Fibroblast of upper back skin (primary cell): Measurements from ENCODE around the gene HAUS5.

ENCODE experiments used
- DNase-seq: peaks from one replicate; pipeline ENCODE4 v3.0.0-alpha.2; 2013

HAUS5 gene

DNA sequence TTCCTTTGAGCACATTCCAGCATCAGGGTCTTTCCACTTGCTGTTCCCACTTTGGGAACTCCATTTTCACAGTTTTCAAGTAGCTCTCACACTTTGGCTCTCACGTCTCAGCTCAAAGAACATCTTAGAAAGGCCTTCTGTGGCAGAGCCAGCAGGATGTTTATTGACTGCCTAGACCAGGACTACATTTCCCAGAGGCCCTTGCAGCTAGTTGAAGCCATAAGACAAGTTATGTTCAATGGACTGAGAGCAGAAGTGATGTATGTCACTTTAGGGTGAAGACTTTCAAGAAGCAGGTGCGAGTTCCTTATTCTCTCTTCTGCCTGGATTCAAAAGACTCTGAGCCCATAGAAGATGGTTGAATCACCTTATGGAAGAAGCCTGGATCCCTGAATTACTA is 4.3 kb upstream of the HAUS5 start:
- no peak for DNase-seq

DNA sequence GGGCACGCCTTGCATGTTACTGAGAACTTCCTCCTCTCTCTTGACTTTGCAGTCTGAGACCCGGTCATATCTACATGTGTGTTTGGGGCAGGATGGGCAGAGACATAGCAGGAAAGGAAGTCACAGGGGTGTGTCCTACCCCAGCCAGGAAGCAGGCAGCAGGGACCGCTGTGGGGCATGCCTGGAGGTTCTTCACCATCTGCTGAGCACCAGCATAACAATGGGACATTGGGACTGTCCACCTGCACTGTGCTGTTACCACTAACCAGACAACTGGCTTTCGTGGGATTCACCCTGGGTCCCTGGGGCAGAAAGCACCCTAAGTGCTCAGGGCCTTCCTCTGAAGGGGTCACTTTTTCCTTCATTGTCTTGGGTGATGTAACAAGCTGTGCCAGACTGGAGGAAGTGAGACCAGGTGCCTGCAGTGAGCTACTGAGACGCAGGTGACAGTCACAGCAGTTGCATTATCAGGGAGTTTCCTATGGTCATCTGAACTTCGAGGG is 2.6 kb upstream of the HAUS5 start:
- no peak for DNase-seq

DNA sequence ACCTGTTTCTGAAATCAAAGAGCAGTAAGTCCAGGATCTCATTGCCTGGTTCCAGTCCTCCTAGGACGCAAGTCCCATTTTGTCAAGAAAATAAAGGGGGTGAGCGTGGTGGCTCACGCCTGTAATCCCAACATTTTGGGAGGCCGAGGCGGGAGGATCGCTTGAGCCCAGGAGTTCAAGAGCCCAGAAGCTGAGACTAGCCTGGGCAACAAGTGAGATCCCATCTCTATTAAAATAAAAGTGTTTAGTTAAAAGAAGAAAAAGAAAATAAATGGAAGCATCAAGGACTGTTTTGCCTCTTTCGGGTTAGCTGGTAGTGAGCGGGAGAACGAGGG is 344 bp upstream of the HAUS5 start:
- DNase-seq = no peak

DNA sequence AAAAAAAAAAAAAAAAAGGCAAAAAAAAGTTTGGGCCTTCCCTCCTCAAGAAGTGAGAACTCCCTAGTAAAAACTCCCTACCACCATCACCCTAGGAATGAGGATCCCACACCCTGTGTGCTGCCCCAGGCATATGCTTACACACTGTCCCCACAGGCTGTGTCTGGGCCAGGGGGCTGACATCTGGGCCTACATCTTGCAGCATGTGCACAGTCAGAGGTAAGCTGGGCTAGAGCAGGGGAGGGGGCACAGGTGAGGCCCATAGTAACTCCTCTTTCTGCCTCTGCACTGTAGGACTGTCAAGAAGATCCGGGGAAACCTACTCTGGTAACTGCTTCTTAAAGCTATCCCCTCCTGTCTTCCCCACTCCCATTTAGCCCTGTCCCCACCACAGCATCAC is 1.0 kb downstream of the HAUS5 start:
- no peak for DNase-seq

DNA sequence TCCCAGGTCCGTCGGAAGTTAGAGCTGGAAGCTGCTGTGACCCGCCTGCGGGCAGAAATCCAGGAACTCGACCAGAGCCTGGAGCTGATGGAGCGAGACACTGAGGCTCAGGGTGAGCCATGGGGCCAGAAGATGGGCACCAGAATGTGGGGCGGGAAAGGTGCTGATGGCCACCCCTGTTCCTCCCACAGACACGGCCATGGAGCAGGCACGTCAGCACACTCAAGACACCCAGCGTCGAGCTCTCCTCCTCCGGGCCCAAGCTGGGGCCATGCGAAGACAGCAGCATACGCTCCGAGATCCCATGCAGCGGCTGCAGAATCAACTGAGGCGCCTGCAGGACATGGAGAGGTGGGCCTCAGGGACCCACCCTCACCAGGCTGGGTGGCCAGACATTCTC is 2.5 kb downstream of the HAUS5 start:
- DNase-seq = no peak

DNA sequence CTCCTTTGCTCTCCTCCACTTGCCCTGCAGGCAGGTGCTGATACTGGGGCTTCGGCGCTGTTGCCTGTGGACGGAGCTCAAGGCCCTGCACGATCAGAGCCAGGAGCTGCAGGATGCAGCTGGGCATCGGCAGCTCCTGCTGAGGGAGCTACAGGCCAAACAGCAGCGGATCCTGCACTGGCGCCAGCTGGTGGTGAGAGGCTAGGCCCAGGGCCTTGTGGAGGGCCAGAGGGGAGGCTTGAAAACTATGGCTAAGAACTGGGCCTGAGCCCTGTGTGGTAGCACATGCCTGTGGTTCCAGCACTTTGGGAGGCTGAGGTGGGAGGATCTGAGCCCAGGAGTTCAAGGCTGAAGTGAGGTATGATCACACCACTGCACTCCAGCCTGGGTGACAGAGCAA is 6.3 kb downstream of the HAUS5 start:
- no peak for DNase-seq

DNA sequence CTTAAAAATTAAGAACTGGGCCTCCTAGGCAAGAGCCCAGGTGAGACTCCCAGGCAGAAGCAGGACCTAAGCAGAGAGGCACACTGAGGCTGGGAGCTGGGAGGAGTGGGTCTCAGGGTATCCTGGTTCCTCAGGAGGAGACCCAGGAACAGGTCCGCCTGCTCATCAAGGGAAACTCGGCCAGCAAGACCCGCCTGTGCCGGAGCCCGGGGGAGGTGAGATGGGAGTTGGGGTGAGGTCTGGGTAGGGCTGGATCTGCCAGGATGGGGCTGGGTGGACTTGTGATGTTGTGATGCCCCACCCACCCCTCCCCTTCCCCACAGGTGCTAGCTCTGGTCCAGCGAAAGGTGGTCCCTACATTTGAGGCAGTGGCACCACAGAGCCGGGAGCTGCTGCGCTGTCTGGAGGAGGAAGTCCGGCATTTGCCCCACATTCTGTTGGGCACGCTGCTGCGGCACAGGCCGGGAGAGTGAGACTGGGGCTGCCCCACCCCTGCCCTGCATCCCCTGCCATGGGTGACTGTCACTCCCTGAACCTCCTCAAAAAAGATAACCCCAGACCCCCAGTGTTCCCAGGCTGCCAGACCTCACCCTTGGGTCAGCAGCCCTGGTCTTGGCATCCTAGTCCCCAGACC is 6.9 kb downstream of the HAUS5 start:
- DNase-seq = no peak

DNA sequence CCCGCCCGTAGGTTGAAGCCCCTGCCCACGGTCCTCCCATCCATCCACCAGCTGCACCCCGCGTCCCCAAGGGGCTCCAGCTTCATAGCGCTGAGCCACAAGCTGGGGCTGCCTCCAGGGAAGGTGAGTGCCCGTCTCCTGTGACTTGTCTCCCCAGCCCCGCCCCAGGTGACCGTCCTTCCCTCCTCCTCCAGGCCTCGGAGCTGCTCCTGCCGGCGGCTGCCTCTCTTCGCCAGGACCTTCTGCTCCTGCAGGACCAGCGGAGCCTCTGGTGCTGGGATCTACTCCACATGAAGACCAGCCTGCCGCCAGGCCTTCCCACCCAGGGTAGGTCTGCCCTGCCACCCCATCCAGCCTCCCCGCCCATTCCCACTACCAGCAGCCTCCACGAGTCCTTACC is 7.5 kb downstream of the HAUS5 start:
- DNase-seq = no peak

DNA sequence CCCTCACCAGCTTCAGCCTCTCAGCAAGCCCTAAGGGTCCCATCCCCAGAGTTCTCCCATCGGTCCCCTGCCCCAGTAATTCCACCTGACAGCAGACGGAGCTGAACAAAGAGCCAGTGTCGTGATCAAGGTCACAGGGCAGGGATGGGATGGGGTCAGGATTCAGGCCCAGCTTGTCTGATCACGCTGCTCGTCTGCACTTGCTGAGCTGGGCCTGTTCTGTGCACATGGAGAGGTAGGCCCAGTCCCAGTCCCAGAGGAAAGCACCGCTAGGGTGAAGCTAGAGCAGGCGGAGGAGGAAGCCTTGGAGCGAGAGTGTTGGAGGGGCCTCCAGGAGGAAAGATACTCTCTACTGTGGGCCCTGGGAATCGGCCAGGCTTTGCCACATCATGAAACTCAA is 9.2 kb downstream of the HAUS5 start:
- DNase-seq = no peak

DNA sequence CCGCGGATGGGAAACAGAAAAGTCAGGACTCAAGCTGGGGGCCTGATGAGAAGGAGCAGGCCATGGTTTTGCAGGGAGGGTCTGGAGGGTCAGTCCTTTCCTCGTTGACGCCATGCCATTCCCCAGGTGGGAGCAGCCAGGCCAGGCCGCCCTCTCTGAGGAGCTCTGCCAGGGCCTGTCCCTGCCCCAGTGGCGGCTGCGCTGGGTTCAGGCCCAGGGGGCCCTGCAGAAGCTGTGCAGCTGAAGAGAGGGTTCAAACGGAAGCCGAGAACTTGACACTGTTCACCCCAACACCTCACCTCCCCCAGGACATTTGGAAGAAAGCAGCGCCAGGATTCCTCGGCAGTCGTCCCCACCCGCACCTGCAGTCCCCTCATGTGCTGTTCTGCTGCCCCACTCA is 10.2 kb downstream of the HAUS5 start:
- no peak for DNase-seq

DNA sequence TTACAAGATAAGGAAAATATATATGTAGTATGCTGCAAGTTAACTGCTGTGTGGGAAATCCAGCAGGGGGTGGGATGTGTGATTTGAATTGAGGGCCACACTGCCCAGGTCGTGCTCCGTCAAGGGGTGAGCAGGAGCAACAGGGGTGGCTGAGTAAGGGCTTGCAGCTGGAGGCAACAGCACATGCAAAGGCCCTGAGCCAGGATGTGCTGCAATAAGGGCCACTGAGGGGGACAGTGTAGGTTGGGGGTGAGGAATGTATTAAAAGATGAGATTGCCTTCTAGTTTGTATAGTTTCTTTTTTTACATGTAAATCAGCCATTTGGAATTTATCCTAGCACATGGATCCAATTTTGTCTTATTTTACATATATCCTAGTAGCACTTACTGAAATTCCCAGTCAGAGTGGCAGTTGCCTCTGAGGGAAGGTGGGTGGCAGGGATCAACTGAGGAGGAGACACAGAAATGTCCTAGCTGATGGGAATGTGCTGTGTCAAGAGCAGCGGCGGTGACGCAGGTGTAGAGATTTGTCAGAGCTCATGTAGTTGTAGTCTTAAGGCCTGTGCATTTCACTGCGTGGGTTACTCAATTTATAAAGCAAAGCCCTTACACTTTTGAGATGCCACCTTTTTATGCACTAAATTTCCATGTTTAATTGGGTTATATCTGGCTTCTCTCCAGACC is 10.9 kb downstream of the HAUS5 start:
- no peak for DNase-seq

DNA sequence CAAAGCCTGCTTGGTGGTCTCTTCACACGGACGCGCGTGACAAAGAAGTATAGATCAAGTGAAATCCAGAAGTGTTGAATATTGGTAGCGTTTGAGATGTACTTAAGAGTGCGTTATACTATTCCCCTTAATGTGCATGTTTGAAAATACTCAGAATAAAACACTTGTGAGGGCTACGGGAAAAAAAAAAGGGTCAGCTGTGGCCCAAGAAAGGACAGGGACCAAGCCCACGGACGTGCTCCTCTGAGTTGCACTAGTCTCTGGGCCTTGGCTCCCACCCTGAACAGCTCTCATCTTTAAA is 15.7 kb downstream of the HAUS5 start:
- no peak for DNase-seq

DNA sequence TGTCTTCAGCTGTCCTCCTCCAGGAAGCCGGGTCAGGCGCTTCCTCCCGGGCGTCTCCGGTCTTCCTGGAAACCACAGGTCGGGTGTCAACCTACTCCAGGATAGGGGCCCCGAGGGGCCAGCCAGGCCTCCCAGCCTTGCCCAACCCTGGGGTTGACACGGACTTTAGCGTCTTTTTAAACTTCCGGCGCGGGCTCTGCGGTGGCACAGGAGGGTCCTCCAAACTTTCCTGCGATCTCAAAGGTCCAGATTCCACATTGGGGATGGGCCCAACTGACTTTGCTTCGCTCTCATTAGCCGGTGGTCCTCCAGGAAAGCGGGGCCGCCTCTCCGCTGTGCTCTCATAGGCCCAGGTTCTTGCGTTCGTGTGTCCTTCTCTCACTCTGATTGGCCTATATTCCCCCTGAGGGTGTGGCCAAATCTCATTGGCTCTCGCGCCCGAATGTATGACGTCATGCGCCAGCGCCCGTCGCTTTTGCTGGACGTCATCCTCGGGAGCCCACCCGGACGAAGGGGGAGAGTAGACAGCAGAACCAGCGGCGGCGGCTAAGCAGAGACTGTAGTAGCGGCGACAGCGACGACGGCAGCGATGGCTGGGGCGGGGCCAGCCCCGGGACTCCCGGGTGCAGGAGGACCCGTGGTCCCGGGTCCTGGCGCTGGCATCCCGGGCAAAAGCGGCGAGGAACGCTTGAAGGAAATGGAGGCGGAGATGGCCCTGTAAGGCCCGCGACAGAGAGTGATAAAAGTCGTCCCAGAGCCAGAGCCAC is 16.2 kb downstream of the HAUS5 start, which contains the start of gene RBM42:
RBM42 (plus strand) TSS at position 472 of the 767 bp plus-strand sequence; CDS start at position 590, 118 bp downstream.
- peak; percentile 99 for DNase-seq

DNA sequence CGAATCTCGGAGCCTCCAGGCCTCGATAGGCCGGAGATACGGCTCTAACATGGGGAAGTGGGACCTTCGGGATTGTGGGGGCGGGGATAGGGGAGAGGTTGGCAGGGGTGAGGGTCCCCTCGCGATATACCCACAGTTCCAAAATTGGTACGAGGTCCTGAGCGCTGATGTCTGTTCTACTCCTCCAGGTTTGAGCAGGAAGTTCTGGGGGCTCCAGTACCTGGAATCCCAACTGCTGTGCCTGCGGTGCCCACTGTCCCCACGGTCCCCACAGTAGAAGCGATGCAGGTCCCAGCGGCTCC is 16.7 kb downstream of the HAUS5 start:
- no peak for DNase-seq

DNA sequence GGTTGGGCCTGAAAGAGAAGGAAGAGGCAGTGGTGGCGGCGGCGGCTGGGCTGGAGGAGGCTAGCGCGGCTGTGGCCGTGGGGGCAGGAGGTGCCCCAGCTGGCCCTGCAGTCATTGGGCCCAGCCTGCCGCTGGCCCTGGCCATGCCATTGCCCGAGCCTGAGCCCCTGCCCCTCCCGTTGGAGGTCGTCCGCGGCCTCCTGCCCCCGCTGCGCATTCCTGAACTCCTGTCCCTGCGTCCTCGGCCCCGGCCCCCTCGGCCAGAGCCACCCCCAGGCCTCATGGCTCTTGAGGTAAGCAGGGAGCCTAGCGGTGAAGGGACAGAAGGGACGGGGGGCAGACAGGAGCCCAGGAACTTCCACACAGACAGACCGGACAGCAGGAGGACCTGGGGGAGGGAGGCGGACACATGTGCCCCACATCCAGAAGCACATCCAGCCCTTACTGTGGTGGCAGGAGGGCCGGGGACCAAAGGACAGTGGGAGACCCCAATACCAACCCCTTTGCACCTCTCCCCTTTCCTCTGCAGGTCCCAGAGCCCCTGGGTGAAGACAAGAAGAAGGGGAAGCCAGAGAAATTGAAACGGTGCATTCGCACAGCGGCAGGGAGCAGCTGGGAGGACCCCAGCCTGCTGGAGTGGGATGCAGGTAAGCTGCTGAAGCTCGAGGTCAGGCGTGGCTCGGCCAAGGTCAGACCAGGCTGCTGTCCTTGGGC is 21.3 kb downstream of the HAUS5 start:
- DNase-seq = no peak

DNA sequence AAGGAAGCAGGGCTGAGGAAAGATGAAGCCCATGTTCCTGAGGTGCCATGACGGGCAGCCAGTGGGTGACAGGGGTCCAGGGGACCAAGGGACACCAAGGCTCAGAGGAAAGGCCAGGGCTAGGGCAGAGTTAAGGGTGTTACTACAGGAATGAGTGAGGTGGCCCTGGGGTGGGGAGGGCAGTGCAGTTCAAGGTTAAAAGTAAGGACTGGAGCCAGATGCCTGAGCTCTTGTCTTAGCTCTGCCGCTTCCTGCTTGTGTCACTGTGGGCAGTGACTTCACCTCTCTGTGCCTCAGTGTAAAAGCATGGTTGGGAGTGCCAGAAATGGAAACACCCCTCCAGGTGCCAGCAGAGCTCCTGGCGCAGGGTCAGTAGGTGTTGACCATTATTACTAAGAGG is 24.1 kb downstream of the HAUS5 start:
- no peak for DNase-seq

DNA sequence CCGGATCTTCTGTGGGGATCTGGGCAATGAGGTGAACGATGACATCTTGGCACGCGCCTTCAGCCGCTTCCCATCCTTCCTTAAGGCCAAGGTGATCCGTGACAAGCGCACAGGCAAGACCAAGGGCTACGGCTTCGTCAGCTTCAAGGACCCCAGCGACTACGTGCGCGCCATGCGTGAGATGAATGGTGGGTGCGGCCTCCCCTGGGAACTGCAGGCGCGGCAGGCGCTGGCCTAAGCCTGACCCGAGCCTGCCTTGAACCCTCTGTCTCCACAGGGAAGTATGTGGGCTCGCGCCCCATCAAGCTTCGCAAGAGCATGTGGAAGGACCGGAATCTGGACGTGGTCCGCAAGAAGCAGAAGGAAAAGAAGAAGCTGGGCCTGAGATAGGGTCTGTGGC is 24.6 kb downstream of the HAUS5 start:
- DNase-seq = no peak

DNA sequence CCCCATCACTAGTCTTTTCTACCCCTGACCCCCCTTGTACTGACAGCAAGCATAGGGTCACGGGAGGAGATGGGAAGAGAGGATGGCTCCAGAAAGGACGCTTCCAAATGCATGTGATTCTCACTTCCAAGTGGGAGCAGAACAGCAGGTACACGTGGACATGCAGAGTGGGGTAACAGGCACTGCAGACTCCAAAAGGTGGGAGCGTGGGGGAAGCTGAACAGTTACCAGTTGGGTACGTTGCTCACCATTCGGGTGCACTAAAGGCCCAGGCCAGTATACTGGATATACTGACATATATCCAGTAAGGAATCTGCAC is 26.7 kb downstream of the HAUS5 start:
- DNase-seq = no peak

DNA sequence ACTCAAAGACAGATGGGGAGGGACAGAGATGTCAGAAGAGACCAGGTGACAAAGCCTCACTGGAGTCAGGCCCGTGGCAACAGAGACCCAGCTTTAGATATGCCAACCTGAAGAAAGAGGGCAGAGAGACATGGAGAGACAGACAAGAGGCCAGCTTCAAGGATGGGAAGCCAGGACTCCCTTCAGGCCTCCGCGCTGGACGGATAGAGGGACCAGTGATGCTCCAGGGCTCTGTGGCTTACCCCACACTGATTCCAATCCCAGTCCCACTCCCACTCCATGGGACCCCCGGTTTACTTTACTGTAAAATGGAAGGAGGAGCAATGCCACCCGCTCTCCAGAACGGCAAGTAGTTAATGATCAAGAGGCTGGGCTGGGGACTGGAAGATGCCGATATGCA is 27.3 kb downstream of the HAUS5 start:
- no peak for DNase-seq

DNA sequence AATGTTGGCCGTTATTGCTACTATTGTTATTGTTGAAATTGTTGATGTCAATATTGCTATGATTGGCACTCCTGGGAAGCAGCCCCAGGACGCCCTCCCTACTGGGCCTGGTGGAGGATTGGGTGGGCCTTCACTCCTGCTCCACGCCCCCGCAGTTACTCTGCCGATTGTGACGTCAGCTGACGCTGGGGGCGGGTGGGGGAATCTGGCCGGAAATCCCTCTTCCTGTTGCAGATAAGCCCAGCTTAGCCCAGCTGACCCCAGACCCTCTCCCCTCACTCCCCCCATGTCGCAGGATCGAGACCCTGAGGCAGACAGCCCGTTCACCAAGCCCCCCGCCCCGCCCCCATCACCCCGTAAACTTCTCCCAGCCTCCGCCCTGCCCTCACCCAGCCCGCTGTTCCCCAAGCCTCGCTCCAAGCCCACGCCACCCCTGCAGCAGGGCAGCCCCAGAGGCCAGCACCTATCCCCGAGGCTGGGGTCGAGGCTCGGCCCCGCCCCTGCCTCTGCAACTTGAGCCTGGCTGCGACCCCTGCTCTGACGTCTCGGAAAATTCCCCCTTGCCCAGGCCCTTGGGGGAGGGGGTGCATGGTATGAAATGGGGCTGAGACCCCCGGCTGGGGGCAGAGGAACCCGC is 29.1 kb downstream of the HAUS5 start, which contains the start of gene ETV2:
ETV2 (plus strand) TSS at position 231 of the 637 bp plus-strand sequence. CDS start 716 bp downstream, outside the sequence.
- DNase-seq = peak; percentile 25

DNA sequence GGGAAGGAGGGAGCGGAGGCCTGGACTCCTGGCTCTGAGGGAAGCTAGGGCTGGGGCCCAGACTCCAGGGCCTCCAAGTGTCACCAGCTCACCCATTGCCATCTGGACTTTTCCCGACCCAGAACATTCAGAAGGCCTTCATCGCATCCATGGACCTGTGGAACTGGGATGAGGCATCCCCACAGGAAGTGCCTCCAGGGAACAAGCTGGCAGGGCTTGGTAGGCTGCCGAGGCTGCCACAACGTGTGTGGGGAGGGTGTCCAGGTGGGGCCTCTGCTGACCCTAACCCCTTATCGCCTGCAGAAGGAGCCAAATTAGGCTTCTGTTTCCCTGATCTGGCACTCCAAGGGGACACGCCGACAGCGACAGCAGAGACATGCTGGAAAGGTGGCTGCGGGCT is 29.8 kb downstream of the HAUS5 start:
- no peak for DNase-seq

DNA sequence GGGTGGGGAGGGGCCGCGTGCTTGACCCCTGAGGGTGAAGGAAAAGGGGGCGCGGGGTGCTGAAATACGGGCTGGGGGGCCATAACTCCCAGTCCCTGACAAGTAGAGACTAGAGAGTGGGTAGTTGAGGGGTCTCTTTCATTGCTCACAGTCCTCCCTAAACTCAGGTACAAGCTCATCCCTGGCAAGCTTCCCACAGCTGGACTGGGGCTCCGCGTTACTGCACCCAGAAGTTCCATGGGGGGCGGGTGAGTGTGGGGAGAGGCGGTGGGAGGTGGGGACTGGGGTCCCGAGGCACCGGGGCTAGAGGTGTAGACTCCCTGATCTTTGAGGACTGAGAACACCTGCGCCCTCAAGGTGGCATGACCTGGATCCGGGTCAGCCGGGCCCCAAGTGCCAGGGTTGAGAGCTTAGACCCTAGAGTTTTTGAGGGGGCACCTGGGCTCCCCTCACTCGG is 30.3 kb downstream of the HAUS5 start:
- no peak for DNase-seq
